H1 (cell line): ENCODE measurements around the gene TMEM116. TPM values are rescaled to one million over a fixed set of nuclear protein-coding genes. Genes with fewer than 3 reads are reported as not detected.

Source experiments
- CTCF ChIA-PET: fragments of 300-600 bp; sonication (Branson Sonifier 250); formaldehyde crosslinking; loops from one replicate; lab custom pipeline; 2021; ENCODE audit not compliant: partially characterized antibody; lab: Charles Lee
- POLR2A ChIA-PET: fragments of 300-600 bp; sonication (Branson Sonifier 250); formaldehyde crosslinking; loops from one replicate; lab custom pipeline; 2021; ENCODE audit warnings: inconsistent platforms; ENCODE audit not compliant: partially characterized antibody; lab: Charles Lee
- DNase-seq, 2 experiments: peaks; one replicate each; pipeline versions ENCODE4 v3.0.0 to v3.0.0-alpha.2; 2010 to 2022; ENCODE audit warnings: low spot score in 2 of 2, low read depth in 1 of 2, mixed read lengths in 1 of 2
- FAIRE-seq: peaks from 2 replicates; lab custom pipeline; 2011; peaks lifted over from hg19 to GRCh38; lab: Jason Lieb, UNC
- H2AFZ ChIP-seq: 2 replicates; pipeline ENCODE4 v1.8.1; 2012; ENCODE audit warnings: low read length, inconsistent platforms
- H2AK5ac ChIP-seq: 2 replicates; pipeline ENCODE4 v1.6.1; 2013; ENCODE audit warnings: low read depth, low read length
- H2BK120ac ChIP-seq: replicated peaks from 2 replicates; pipeline ENCODE3; 2013; ENCODE audit warnings: low read depth, low read length, inconsistent platforms
- H2BK12ac ChIP-seq: 2 replicates; pipeline ENCODE4 v1.6.1; 2013; ENCODE audit warnings: low read depth, low read length
- H2BK15ac ChIP-seq: 2 replicates; pipeline ENCODE4 v1.6.1; 2013; ENCODE audit warnings: low read length
- H2BK20ac ChIP-seq: 2 replicates; pipeline ENCODE4 v1.6.1; 2013; ENCODE audit warnings: low read length
- H2BK5ac ChIP-seq: 2 replicates; pipeline ENCODE4 v1.6.1; 2013; ENCODE audit warnings: low read depth, low read length
- H3K14ac ChIP-seq: 2 replicates; pipeline ENCODE4 v1.6.1; 2013; ENCODE audit warnings: inconsistent platforms; ENCODE audit not compliant: insufficient read length
- H3K18ac ChIP-seq: 2 replicates; pipeline ENCODE4 v1.6.1; 2013; ENCODE audit warnings: low read length; ENCODE audit errors: extremely low read depth
- H3K23ac ChIP-seq: 2 replicates; pipeline ENCODE4 v1.6.1; 2013; ENCODE audit warnings: inconsistent platforms; ENCODE audit not compliant: insufficient read length
- H3K23me2 ChIP-seq: 2 replicates; pipeline ENCODE4 v1.6.1; 2013; ENCODE audit warnings: low read depth, low read length
- H3K27ac ChIP-seq: 2 replicates; pipeline ENCODE4 v1.6.1; 2011; ENCODE audit warnings: low read depth, low read length, inconsistent platforms
- H3K27me3 ChIP-seq, 4 experiments: replicated peaks in 1 of 4; 1 replicate in 1 of 4; 2 replicates in 3 of 4; pipeline versions ENCODE4 v1.6.1 to v1.8.1; 2011 to 2013; ENCODE audit warnings: low read length in 3 of 4, mild to moderate bottlenecking in 3 of 4, inconsistent platforms in 2 of 4, mixed read lengths in 2 of 4, moderate library complexity in 1 of 4; ENCODE audit not compliant: control insufficient read depth in 3 of 4, insufficient read depth in 3 of 4; ENCODE audit errors: extremely low read depth in 1 of 4
- H3K36me3 ChIP-seq, 4 experiments: 2 replicates each; pipeline versions ENCODE4 v1.6.1 to v1.8.1; 2011 to 2013; ENCODE audit warnings: mild to moderate bottlenecking in 4 of 4, low read length in 3 of 4, moderate library complexity in 2 of 4, control low read depth in 1 of 4, inconsistent platforms in 1 of 4; ENCODE audit not compliant: insufficient read depth in 4 of 4, control insufficient read depth in 2 of 4
- H3K4ac ChIP-seq: replicated peaks from 2 replicates; pipeline ENCODE3; 2013; ENCODE audit warnings: low read length, low read depth, mixed read lengths, inconsistent platforms; ENCODE audit not compliant: insufficient read length
- H3K4me1 ChIP-seq, 4 experiments: replicated peaks in 1 of 4; 1 replicate in 1 of 4; 2 replicates in 3 of 4; pipeline versions ENCODE4 v1.6.1 to v1.8.1; 2011 to 2013; ENCODE audit warnings: low read length in 3 of 4, inconsistent platforms in 2 of 4, mixed read lengths in 1 of 4; ENCODE audit not compliant: insufficient read depth in 4 of 4, control insufficient read depth in 3 of 4
- H3K4me2 ChIP-seq, 2 experiments: 2 replicates each; pipeline versions ENCODE4 v1.6.1 to v1.8.1; 2011 to 2013; ENCODE audit warnings: low read depth in 2 of 2, low read length in 2 of 2, control low read depth in 1 of 2, inconsistent platforms in 1 of 2, mild to moderate bottlenecking in 1 of 2; ENCODE audit not compliant: insufficient read depth in 1 of 2
- H3K4me3 ChIP-seq, 4 experiments: fragments of 200-600, 300-600 bp in 1 of 4; sonication (generic), shearing (Covaris generic), sonication (Bioruptor Twin) in 1 of 4; 2 replicates each; pipeline versions ENCODE4 v1.5.1 to v1.8.1; 2011 to 2016; ENCODE audit warnings: low read length in 4 of 4, low read depth in 3 of 4, control low read depth in 2 of 4, inconsistent platforms in 2 of 4, mild to moderate bottlenecking in 2 of 4, mixed read lengths in 1 of 4, moderate library complexity in 1 of 4; ENCODE audit not compliant: insufficient read depth in 2 of 4; ENCODE audit errors: extremely low read depth in 1 of 4
- H3K56ac ChIP-seq: replicated peaks from 2 replicates; pipeline ENCODE3; 2013; ENCODE audit warnings: low read depth, mild to moderate bottlenecking, mixed read lengths, low read length, inconsistent platforms; ENCODE audit not compliant: insufficient read length
- H3K79me1 ChIP-seq: 2 replicates; pipeline ENCODE4 v1.6.1; 2013; ENCODE audit warnings: low read depth, low read length, control low read depth
- H3K79me2 ChIP-seq, 2 experiments: 2 replicates each; pipeline versions ENCODE4 v1.6.1 to v1.8.1; 2012 to 2013; ENCODE audit warnings: low read length in 2 of 2, mild to moderate bottlenecking in 2 of 2, inconsistent platforms in 1 of 2; ENCODE audit not compliant: insufficient read depth in 2 of 2, control insufficient read depth in 1 of 2
- H3K9ac ChIP-seq, 4 experiments: replicated peaks in 1 of 4; 1 replicate in 1 of 4; 2 replicates in 3 of 4; pipeline versions ENCODE4 v1.6.1 to v1.8.1; 2011 to 2013; ENCODE audit warnings: low read depth in 3 of 4, low read length in 3 of 4, control low read depth in 2 of 4, mild to moderate bottlenecking in 2 of 4, moderate library complexity in 2 of 4, inconsistent platforms in 1 of 4; ENCODE audit errors: extremely low read depth in 1 of 4
- H3K9me3 ChIP-seq, 2 experiments: 2 replicates each; pipeline versions ENCODE4 v1.6.1 to v1.8.1; 2012 to 2013; ENCODE audit warnings: mild to moderate bottlenecking in 2 of 2, moderate library complexity in 2 of 2, control low read depth in 1 of 2, inconsistent platforms in 1 of 2, low read depth in 1 of 2, low read length in 1 of 2, mixed read lengths in 1 of 2; ENCODE audit not compliant: insufficient read depth in 2 of 2
- H4K20me1 ChIP-seq, 2 experiments: replicated peaks in 1 of 2; 2 replicates each; pipeline versions ENCODE3 to v1.8.1; 2011 to 2013; ENCODE audit warnings: inconsistent platforms in 2 of 2, low read length in 2 of 2, mild to moderate bottlenecking in 1 of 2; ENCODE audit not compliant: insufficient read depth in 2 of 2, control insufficient read depth in 1 of 2
- H4K5ac ChIP-seq: 2 replicates; pipeline ENCODE4 v1.6.1; 2013; ENCODE audit warnings: low read length, low read depth, mixed read lengths, inconsistent platforms; ENCODE audit not compliant: insufficient read length
- H4K8ac ChIP-seq: 2 replicates; pipeline ENCODE4 v1.8.0; 2013; ENCODE audit warnings: mild to moderate bottlenecking, moderate library complexity, low read length, inconsistent platforms; ENCODE audit not compliant: insufficient read depth; ENCODE audit errors: extremely low read depth
- H4K91ac ChIP-seq: replicated peaks from 2 replicates; pipeline ENCODE3; 2013; ENCODE audit warnings: low read length, mixed read lengths, inconsistent platforms; ENCODE audit not compliant: insufficient read length
- BCL11A ChIP-seq, 2 experiments: IDR thresholded peaks; one replicate each; pipeline ENCODE4 v1.6.1; 2011; ENCODE audit warnings: low read depth in 2 of 2, low read length in 2 of 2, mild to moderate bottlenecking in 2 of 2
- CBX5 ChIP-seq: fragments of 300-800, 300-1000 bp; sonication (generic); IDR thresholded peaks from 2 replicates; pipeline ENCODE4 v1.7.1; 2016; ENCODE audit warnings: antibody characterized with exemption, low read length, low read depth
- CBX8 ChIP-seq: fragments of 300-800, 300-1000 bp; sonication (generic); IDR thresholded peaks from 2 replicates; pipeline ENCODE4 v1.7.1; 2016; ENCODE audit warnings: low read depth, low read length, borderline replicate concordance
- CREB1 ChIP-seq: IDR thresholded peaks from 2 replicates; pipeline ENCODE4 v1.6.1; 2012; ENCODE audit warnings: inconsistent platforms
- CTCF ChIP-seq, 3 experiments: IDR thresholded peaks; 1 replicate in 2 of 3; 2 replicates in 1 of 3; pipeline versions ENCODE4 v1.5.1 to v1.6.1; 2011; ENCODE audit warnings: low read length in 3 of 3, mild to moderate bottlenecking in 3 of 3, inconsistent platforms in 2 of 3, low read depth in 1 of 3, moderate library complexity in 1 of 3; ENCODE audit not compliant: insufficient read depth in 1 of 3; ENCODE audit errors: control extremely low read depth in 1 of 3
- EGR1 ChIP-seq: IDR thresholded peaks from 2 replicates; pipeline ENCODE4 v1.6.1; 2011; ENCODE audit warnings: low read depth, low read length, borderline replicate concordance
- KDM1A ChIP-seq: fragments of 200-600, 300-600 bp; sonication (generic); IDR thresholded peaks from 2 replicates; pipeline ENCODE4 v1.7.1; 2016; ENCODE audit warnings: mild to moderate bottlenecking, low read length, borderline replicate concordance
- NANOG ChIP-seq: IDR thresholded peaks from 2 replicates; pipeline ENCODE4 v1.6.1; 2011; ENCODE audit warnings: low read length, low read depth, mild to moderate bottlenecking, inconsistent platforms; ENCODE audit not compliant: insufficient read depth, poor library complexity, severe bottlenecking
- TCF12 ChIP-seq: IDR thresholded peaks from 2 replicates; pipeline ENCODE4 v1.6.1; 2011; ENCODE audit warnings: low read depth, mild to moderate bottlenecking, low read length
- YY1 ChIP-seq: IDR thresholded peaks from 2 replicates; pipeline ENCODE4 v1.6.1; 2011; ENCODE audit warnings: low read depth, mild to moderate bottlenecking, low read length
- polyA plus RNA-seq, 7 experiments: library from polyadenylated mRNA; depleted of rRNA in 3 of 7; stranded (reverse) in 5 of 7; unstranded in 2 of 7; fragments of >200 nt in 5 of 7; fragments of 200-250 nt in 2 of 7; gene quantifications; 1 replicate in 5 of 7; 2 replicates in 1 of 7; 4 replicates in 1 of 7; pipeline versions ENCODE4 v1.2.1 to v1.2.3, GENCODE V29; 2011 to 2013; ENCODE audit warnings: missing spikeins in 2 of 7, mixed read lengths in 2 of 7
- total RNA-seq: library from RNA; stranded (reverse); fragmentation: NEBNext Ultra II Directional; extraction: Animal tissue kit (Norgen Biotek cat#: 25700); gene quantifications from 2 replicates; pipeline ENCODE4 v1.2.1, GENCODE V29; 2021

Gene TMEM116
- total and polyA plus RNA-seq, 2 of the 8 experiments (the other 6 are each of a cell fraction or from before 2014, with no cell fraction given) = 8.1 to 25.2 TPM

- DNase-seq (no peak), FAIRE-seq (no peak)
- Histone ChIP-seq H3K27ac (no peak overlapping the region), H3K18ac (no peak overlapping the region), H4K20me1 (no peaks in the 10 kb centered on the region), H3K9ac (no peak overlapping the region), H3K4me2 (no peak overlapping the region), H3K14ac (no peak overlapping the region), H3K36me3 (no peaks in the 10 kb centered on the region), H4K91ac (no peak overlapping the region), H3K4me3 (no peak overlapping the region), H3K23me2 (no peaks in the 10 kb centered on the region; the same call in 1 of the 2 replicates), H3K9me3 (no peaks in the 10 kb centered on the region), H3K23ac (no peak overlapping the region), H2BK120ac (no peak overlapping the region), H3K27me3 (no peaks in the 10 kb centered on the region), H3K79me1 (no peaks in the 10 kb centered on the region), H3K4me1 (0 out of 7 replicates have a peak, but pooled peaks cover 0 to 3% (median 0%) of the 10 kb centered on the region in 4 experiments), H2BK15ac (no peak overlapping the region), H4K8ac (no peak overlapping the region), H2BK12ac (no peak overlapping the region), H2AK5ac (no peak overlapping the region), H4K5ac (no peak overlapping the region), H2BK5ac (no peak overlapping the region), H2BK20ac (no peak overlapping the region), H2AFZ (no peak overlapping the region), H3K56ac (no peak overlapping the region), H3K79me2 (no peaks in the 10 kb centered on the region), H3K4ac (no peak overlapping the region)
- TF ChIP-seq BCL11A (IDR thresholded peaks at IDR 0.05; ENCODE audit: low read depth in 2 of 2, low read length in 2 of 2) (no peak), CREB1 (no peak), NANOG (no peak), KDM1A (no peak), CBX8 (no peak), EGR1 (no peak), YY1 (no peak), CTCF (IDR thresholded peaks at IDR 0.05; ENCODE audit: control extremely low read depth in 1 of 3, insufficient read depth in 1 of 3, low read depth in 1 of 3, low read length in 3 of 3) (no peak), CBX5 (no peak), TCF12 (no peak)
- ChIA-PET CTCF (interaction anchor here (0.6 to 1.6 kb wide), 5 partner anchors 9 to 729 kb away, joined by 3 to 6 read pairs (median 3); no protein-coding TSS in a partner anchor), POLR2A (interaction anchor here (1.1 to 1.6 kb wide), 2 partner anchors 76 to 77 kb away, joined by 3 to 4 read pairs; partner anchors contain the start of genes ERP29 and TMEM116)
Measured at GRCh38 chr12:111936869-111937268, 76.1 kb downstream of the TMEM116 start.
